Left renal cortex interstitium (tissue), 4 donors: Measurements from ENCODE around the gene PLK3. TPM values are rescaled to one million over a fixed set of nuclear protein-coding genes. Genes with fewer than 3 reads are reported as not detected.

Experiments used
- DNase-seq, 4 donors: peaks; one replicate each; pipeline ENCODE4 v3.0.0-alpha.2; 2013; ENCODE audit warnings: low read depth in 4 of 4, low spot score in 2 of 4, missing footprints in 1 of 4
- polyA plus RNA-seq, 4 donors: library from polyadenylated mRNA; unstranded; fragments of 120-200 nt; gene quantifications; one replicate each; pipeline ENCODE4 v1.2.1, GENCODE V29; 2013; ENCODE audit not compliant: insufficient read length in 4 of 4

Gene PLK3
- polyA plus RNA-seq, 4 donors = 6.8 to 8.4 (median 7.3) TPM

DNA sequence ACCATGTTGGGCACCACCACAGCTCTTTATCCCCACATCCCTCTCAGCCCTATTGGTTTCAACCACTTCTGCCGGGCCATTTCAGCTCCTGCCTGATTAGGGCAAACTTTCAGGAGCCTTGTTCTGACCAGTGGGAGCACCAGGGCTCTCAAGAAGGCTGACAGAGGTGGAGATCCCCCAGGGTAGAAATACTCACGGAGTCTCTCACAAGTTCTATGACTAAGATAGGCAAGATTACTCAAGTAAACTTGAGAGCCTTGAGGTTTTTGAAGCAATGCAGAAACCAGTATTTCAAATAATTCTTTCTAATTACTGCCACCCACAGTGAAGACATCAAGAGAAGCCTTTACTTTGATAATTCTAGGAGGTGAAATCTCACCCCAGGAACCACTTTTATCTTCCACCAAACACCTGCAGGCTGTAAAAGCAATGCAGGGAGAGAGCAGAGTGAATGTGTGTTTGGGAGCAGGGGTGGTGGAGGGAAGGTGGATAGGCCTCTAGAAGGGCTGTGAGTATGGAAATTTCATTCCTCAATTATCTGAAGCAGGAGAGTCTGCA, 49.5 kb downstream of the PLK3 start:
- no peak for DNase-seq

DNA sequence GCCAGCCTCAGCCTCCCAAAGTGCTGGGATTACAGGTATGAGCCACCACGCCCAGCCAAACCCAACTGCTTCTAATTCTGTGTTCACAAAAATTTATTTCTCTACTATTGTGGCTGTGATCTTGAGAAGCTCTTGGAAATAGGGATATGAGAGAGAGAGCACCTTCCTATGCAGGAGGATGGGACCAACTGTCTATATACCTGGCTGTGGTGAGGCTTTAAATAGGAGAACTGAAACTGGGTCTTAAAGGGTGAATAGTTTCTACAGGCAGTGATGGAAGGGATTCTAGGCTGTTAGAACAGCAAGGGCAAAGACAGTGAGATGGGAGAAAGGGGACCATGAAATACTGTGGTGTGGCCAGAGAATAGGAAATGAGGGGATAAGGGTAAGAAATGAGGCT, 51.1 kb downstream of the PLK3 start:
- no peak for DNase-seq

DNA sequence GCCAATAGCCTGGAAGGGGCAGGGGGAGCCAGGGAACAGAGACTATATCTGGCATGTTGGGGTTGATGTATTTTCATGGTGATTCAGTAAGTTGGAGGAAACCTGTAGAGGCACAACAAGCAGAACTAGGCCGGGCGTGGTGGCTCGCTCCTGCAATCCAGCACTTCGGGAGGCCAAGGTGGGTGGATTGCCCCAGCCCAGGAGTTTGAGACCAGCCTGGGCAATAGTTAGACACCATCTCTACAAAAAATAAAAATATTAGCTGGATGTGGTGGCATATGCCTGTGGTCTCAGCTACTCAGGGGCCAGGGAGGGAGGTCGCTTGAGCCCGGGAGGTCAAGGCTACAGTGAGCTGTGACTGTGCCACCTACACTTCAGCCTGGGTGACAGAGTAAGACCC, 53.0 kb downstream of the PLK3 start:
- DNase-seq = no peak

DNA sequence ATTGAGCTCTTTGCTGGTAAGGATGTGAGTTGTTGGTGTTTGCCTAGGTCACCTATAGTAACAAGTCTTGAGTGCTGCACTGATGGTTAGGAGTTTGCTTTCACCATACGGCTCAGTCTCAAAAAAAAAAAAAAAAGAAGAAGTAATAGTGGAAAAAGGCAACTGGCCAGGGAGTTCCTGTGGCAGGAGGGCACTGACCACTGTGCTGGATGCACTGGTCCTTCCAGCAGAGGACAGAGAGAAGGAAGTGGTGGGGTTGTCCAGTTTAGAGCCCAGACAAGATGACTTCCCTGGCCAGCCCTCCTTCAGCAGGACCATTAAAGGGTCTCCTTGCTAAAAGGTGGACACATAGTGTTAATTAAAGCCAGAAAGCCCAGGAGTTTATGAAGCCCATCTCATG, 54.8 kb downstream of the PLK3 start:
- DNase-seq = no peak

Other genes starting within 250 kb of the PLK3 start
- gene TMEM53, start 125.9 kb upstream of the PLK3 start, polyA plus RNA-seq = 10 to 100 TPM; 12.4 to 15.3 (median 13.6) TPM
- 1 to 10 TPM; 4.9 to 9.3 (median 7.3) TPM for gene ARMH1, start 125.7 kb upstream of the PLK3 start, polyA plus RNA-seq
- 1 to 10 TPM in 1 of 4 donors, not detected in 3; 2.0 TPM for gene RNU5D-1, start 69.2 kb upstream of the PLK3 start, polyA plus RNA-seq
- 10 to 100 TPM; 24.6 to 27.5 (median 26.3) TPM for gene KIF2C, start 60.5 kb upstream of the PLK3 start, polyA plus RNA-seq
- 1,000 to 10,000 TPM; 2,090 to 2,870 (median 2,389) TPM for gene RPS8, start 24.8 kb upstream of the PLK3 start, polyA plus RNA-seq
- 1 to 10 TPM in 1 of 4 donors, under 1 TPM in 3; 0.65 to 1.0 (median 0.84) TPM for gene BEST4, start 12.2 kb upstream of the PLK3 start, polyA plus RNA-seq
- under 1 TPM in 1 of 4 donors, not detected in 3; 0.14 TPM for gene DYNLT4, start 7.0 kb downstream of the PLK3 start, polyA plus RNA-seq
- 10 to 100 TPM in 2 of 4 donors, 1 to 10 TPM in 2; 6.8 to 25.0 (median 16.2) TPM for gene BTBD19, start 8.1 kb downstream of the PLK3 start, polyA plus RNA-seq
- gene PTCH2, start 42.9 kb downstream of the PLK3 start, polyA plus RNA-seq = 1 to 10 TPM; 3.3 to 8.0 (median 6.2) TPM
- 10 to 100 TPM; 30.2 to 40.0 (median 33.3) TPM for gene EIF2B3, start 186.2 kb downstream of the PLK3 start, polyA plus RNA-seq
- 10 to 100 TPM; 27.9 to 38.4 (median 33.7) TPM for gene HECTD3, start 210.9 kb downstream of the PLK3 start, polyA plus RNA-seq
- 100 to 1,000 TPM; 106 to 114 (median 112) TPM for gene UROD, start 211.9 kb downstream of the PLK3 start, polyA plus RNA-seq